ENCODE data around the gene KCNIP1. TPM values are rescaled to one million over a fixed set of nuclear protein-coding genes. Genes with fewer than 3 reads are reported as not detected.

Gene KCNIP1
- total and polyA plus RNA-seq, 7 donors, result 0.03 TPM; not detected in 6

GRCh38 chr5:170493028-170493820 is 10.6 kb upstream of the KCNIP1 start:
- H3K27ac ChIP-seq, result no peak overlapping the region
- no peaks in the 10 kb centered on the region for H3K4me1 ChIP-seq
- no peak for TF ChIP-seq CTCF (IDR thresholded peaks at IDR 0.05)
- no peaks in the 10 kb centered on the region for H3K36me3 ChIP-seq (ENCODE audit: insufficient read depth in 1 of 2, low read depth in 1 of 2)
- WGBS, 3 donors, result 93 to 94% (median 94%) methylated on average over 7 of the region's 7 CpGs
- DNase-seq (no peak), ATAC-seq (no peak)
- intact Hi-C loops (cut with DNase I), result no loop called here
- no peak overlapping the region for H3K4me3 ChIP-seq
- peaks cover 0 to 6% (median 0%) of the 10 kb centered on the region in 3 donors for H3K27me3 ChIP-seq (ENCODE audit: insufficient read depth in 3 of 3, low read length in 2 of 3)
- no peaks in the 10 kb centered on the region for H3K9me3 ChIP-seq

GRCh38 chr5:170494041-170494440 is 9.8 kb upstream of the KCNIP1 start:
- Histone ChIP-seq H3K27ac (no peak overlapping the region), H3K9me3 (no peaks in the 10 kb centered on the region), H3K4me3 (no peak overlapping the region), H3K4me1 (no peaks in the 10 kb centered on the region), H3K27me3 (ENCODE audit: insufficient read depth in 3 of 3, low read length in 2 of 3) (peaks cover 0 to 6% (median 0%) of the 10 kb centered on the region in 3 donors), H3K36me3 (ENCODE audit: insufficient read depth in 1 of 2, low read depth in 1 of 2) (no peaks in the 10 kb centered on the region)
- DNase-seq, result no peak
- no peak for ATAC-seq
- intact Hi-C loops (cut with DNase I), result no loop called here
- no peak for TF ChIP-seq CTCF (IDR thresholded peaks at IDR 0.05)
- 89 to 94% (median 93%) methylated on average over 2 of the region's 2 CpGs for WGBS, 3 donors

DNA sequence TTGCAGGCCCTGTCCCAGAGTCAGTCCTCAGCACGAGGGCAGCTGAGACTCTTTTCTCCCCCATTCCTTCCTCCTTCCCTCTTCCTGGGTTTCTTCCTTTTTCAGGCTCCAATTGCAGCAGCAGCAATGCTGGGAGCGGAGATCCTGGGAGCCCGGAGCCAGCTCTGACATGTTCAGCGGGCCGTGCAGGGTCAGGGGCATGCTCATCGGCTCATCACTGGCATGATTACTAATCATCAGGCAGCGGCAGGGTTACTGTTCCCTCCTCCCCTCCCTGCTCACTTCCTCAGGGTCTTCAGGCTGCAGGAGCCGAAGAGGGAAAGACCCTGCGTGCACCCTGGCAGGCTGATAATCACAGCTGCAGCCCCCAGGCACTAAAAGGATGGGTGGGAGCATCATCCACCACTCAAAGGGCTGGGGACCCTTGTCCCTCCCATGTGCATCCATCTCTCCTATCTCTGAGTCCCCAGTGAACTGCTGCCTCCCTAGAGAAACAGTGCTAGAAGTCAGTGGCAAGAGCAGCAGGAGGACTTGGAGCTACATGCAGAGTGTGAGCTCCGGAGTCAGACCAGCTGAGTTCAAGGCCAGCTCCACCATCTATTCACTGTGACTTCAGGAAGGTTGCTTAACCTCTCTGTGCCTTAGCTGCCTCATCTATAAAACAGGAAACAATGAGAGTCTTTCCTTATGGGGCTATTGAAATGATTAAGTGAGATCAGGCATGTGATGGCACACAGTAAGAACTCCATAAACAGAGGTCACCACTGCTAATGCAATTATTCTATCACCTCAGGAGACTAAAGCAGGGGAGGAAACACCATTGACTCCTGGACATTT is 7.8 kb upstream of the KCNIP1 start:
- 67 to 74% (median 70%) methylated on average over 10 of the region's 10 CpGs for WGBS, 3 donors

GRCh38 chr5:170496662-170497028 is 7.2 kb upstream of the KCNIP1 start:
- no peak for ATAC-seq
- no peak for TF ChIP-seq CTCF (IDR thresholded peaks at IDR 0.05)
- 90 to 92% (median 91%) methylated on average over 6 of the region's 6 CpGs for WGBS, 3 donors
- Histone ChIP-seq H3K4me1 (no peaks in the 10 kb centered on the region), H3K9me3 (no peaks in the 10 kb centered on the region), H3K36me3 (ENCODE audit: insufficient read depth in 1 of 2, low read depth in 1 of 2) (no peaks in the 10 kb centered on the region), H3K27me3 (ENCODE audit: insufficient read depth in 3 of 3, low read length in 2 of 3) (peaks cover 0 to 9% (median 0%) of the 10 kb centered on the region in 3 donors), H3K27ac (no peak overlapping the region), H3K4me3 (no peak overlapping the region)
- intact Hi-C loops (cut with DNase I), result no loop called here
- DNase-seq, result no peak

More for the DNA sequence above, 7.8 kb upstream of the KCNIP1 start:
- Histone ChIP-seq H3K36me3 (ENCODE audit: insufficient read depth in 1 of 2, low read depth in 1 of 2) (no peaks in the 10 kb centered on the region), H3K27ac (no peak overlapping the region), H3K9me3 (no peaks in the 10 kb centered on the region), H3K4me3 (no peak overlapping the region), H3K4me1 (no peaks in the 10 kb centered on the region), H3K27me3 (ENCODE audit: insufficient read depth in 3 of 3, low read length in 2 of 3) (peaks cover 0 to 9% (median 0%) of the 10 kb centered on the region in 3 donors)
- TF ChIP-seq CTCF (IDR thresholded peaks at IDR 0.05), result no peak
- ATAC-seq, result no peak
- DNase-seq, result no peak
- intact Hi-C loops (cut with DNase I), result no loop called here

Measured in psoas muscle (tissue), 8 donors.